Measurements from ENCODE around the gene GALNT14.

GRCh38 chr2:30978044-30978443 lies 160.2 kb downstream of the GALNT14 start:
- TF ChIP-seq CTCF (IDR thresholded peaks at IDR 0.05 in 8 of 11, conservative IDR thresholded peaks at IDR 0.05 in 3 of 11), result no peak
- no peak for TF ChIP-seq POLR2A (IDR thresholded peaks at IDR 0.05)
